Cardiac septum (tissue), 1 donor: ENCODE measurements around the gene AMN1. TPM values are rescaled to one million over a fixed set of nuclear protein-coding genes. Genes with fewer than 3 reads are reported as not detected.
A peak's percentile ranks its signal among the peaks of the same experiment; 100 is the strongest.
"Not testable (repeated sequence)": the region's sequence is repeated elsewhere in the genome, so short reads cannot be mapped to it uniquely, and the experiment has no call there.

ENCODE experiments used
- DNase-seq: peaks from one replicate; pipeline ENCODE4 v3.0.0-alpha.2; 2020; ENCODE audit warnings: low spot score
- intact Hi-C: fragments of 100-400 bp; cut with DNase I; formaldehyde crosslinking; loops from one replicate; pipeline ENCODE4 v1.14.0; 2022
- total RNA-seq: library from RNA; stranded (reverse); fragmentation: NEBNext Ultra II Directional; extraction: Animal tissue kit (Norgen Biotek cat#: 25700); gene quantifications from one replicate; pipeline ENCODE4 v1.2.1, GENCODE V29; 2021
- donor health status: DM: no; HTN: no; CAD: no.

AMN1 gene
- total RNA-seq, 1 donor from 2014 or later, result 9.2 TPM

DNA sequence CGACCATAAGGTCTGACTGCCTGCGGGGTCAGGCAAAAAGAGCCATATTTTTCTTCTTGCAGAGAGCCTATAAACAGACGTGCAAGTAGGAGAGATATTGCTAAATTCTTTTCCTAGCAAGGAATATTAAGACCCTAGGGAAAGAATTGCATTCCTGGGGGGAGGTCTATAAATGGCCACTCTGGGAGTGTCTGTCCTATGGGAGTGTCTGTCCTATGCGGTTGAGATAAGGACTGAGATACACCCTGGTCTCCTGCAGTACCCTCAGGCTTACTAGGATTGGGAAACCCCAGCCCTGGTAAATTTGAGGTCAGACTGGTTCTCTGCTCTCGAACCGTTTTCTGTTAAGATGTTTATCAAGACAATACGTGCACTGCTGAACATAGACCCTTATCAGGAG lies 20.7 kb downstream of the AMN1 start:
- intact Hi-C loops, DNase-seq: not testable (repeated sequence)

DNA sequence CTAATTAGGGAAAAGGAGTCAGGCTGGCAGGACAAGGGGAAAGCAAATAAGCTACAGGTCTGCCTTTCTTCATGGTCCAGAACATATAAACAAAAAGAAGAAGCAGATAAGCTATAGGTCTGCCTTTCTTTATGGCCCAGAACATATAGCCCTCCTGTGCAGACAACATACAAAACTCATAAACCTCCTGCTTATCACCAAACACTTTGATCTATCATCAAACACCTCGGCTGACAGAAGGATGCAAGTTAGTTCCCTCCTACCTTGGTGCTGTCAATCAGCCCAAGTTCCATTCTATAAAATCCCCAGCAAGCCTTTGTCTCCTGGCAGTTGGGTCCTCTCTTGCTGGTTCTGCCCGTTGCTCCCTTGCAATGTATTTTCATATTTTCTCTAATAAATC lies 23.2 kb downstream of the AMN1 start:
- DNase-seq, result no peak
- intact Hi-C loops, result no loop called here

DNA sequence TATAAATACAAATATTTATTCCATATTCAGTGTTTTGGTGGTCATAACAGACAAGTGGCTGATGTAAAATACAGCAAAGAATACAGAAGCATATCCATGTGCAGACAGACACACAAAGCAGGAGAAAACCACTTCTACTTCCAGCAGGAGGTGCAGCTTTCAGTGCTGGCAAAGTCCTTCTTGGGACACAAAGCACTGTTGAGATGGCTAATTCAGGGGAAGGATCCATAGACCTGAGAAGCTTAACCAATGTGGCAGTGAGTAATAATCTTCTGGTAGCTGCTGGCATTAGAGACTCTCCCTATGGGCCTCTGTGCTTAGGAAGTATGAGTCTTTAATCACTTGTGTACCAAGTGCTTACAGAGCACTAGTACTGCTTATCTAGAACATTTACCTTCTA lies 26.8 kb downstream of the AMN1 start:
- intact Hi-C loops, result no loop called here
- no peak for DNase-seq

DNA sequence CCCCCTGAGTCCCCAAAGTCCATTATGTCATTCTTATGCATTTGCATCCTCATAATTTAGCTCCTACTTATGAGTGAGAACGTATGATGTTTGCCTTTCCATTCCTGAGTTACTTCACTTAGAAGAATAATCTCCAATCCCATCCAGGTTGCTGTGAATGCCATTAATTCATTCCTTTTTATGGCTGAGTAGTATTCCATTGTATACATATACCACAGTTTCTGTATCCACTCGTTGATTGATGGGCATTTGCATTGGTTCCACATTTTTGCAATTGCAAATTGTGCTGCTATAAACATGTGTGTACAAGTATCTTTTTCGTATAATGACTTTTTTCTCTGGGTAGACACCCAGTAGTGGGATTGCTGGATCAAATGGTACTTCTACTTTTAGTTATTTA lies 38.9 kb downstream of the AMN1 start:
- intact Hi-C loops, result loop anchor here (10.0 kb wide), 2 partner anchors 375 to 615 kb away; no protein-coding TSS in a partner anchor
- not testable (repeated sequence) for DNase-seq

DNA sequence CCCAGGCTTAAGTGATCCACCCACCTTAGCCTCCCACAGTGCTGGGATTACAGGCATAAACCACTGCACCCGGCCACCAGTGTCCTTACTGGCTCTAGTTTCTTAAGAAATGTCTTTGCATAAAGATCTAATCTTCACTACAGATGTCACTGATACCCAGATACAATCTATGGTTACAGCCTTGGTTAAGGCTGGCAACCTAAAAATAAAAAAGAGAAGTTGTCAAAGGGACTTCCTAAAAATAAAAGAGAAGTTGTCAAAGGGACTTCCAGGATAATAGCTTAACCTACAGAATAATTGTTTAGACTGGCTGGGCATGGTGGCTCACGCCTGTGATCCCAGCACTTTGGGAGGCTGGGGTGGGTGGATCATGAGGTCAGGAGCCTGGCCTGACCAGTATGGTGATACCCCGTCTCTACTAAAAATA lies 41.7 kb downstream of the AMN1 start:
- intact Hi-C loops, result loop anchor here (10.0 kb wide), 2 partner anchors 378 to 618 kb away; no protein-coding TSS in a partner anchor

DNA sequence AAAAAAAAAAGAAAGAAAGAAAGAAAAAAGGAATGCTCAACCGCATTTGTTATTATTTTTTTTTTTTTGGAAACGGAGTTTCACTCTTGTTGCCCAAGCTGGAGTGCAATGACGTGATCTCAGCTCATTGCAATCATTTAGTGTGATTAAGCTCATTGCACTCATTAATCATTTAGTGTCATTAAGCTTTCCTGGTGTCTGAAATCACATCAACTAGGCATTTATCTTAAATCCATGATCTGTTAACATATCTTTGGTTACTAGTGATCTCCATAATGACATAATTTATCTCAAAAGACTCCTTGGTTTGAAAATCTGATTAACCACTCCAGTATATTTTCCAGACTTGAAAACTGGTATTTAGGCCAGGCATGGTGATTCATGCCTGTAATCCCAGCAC lies 43.0 kb downstream of the AMN1 start:
- DNase-seq, result no peak
- intact Hi-C loops, result loop anchor here (10.0 kb wide), 2 partner anchors 379 to 619 kb away; no protein-coding TSS in a partner anchor

More for the DNA sequence above, 41.7 kb downstream of the AMN1 start:
- no peak for DNase-seq

DNA sequence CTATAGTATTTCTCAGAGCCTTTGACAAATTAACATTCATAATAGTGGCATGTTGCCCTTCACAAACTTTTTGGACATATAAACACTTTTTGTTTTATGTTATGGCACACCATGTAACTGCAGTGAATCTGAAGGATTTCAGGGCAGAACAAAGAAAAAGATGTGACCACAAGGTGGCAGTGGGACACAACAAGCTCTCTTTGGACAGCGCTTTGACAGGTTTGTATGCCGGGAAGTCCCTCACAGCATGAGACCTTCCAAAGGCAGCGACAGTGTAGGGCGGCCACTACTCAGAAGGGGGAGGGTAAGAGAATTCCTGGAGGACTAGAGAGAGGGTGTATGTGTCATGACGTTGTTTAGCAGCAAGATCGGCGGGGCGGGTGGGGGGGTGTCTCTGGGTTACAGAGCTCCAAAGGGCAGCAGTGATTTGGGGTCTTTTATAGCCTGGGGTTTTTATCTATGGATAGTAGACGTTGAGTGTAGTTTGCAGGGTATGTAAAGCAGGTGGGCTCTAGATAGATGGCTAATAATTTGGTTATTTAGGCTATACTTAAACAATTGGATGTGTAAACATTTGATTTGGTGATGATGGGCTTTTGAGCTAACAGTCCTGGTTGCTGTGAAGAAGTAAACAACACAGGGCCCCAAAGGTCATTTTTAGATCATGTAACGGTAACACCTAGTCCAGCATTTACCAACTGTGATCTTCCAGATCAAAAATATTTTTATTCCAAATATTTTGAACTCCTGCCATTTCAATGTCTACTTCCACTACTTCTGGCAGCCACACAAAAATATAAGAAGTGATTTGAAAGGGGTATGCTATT lies 46.5 kb downstream of the AMN1 start:
- DNase-seq, result peak; percentile 78
- intact Hi-C loops, result loop anchor here (10.0 kb wide), 2 partner anchors 382 to 622 kb away; no protein-coding TSS in a partner anchor

DNA sequence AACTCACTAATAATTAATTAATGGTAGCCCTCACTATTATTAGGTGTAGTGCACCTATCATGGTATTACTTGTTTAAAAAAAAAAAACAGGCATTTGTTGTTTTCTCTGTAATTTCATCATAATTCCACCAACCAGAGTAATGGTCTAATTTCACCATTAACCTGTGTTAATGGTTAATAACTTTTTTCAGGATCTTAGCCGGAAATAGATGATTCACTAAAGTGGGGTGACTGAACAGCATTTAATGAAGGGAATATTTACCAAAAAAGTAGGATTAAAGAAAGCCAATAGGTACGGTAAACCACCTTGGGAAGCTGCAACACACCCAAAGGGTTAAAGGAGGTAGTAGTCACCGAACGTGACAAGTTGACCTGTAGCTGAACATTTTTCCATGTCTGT lies 56.3 kb downstream of the AMN1 start:
- no peak for DNase-seq
- intact Hi-C loops, result no loop called here

DNA sequence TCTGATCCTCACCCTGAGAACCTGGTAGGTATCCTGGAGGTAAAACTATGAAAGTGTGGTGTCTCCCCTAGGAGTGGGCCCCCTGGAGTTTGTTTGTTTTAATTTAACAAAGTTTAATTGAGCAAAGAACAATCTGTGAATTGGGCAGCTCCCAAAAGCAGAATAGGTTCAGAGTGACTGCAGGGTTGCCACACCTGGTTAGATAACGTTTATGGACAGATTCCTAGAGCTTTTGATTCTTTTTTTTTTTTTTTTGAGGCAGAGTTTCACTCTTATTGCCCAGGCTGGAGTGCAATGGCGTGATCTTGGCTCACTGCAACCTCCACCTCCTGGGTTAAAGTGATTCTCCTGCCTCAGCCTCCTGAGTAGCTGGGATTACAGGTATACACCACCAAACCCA lies 59.2 kb downstream of the AMN1 start:
- intact Hi-C loops, result not testable (repeated sequence)

DNA sequence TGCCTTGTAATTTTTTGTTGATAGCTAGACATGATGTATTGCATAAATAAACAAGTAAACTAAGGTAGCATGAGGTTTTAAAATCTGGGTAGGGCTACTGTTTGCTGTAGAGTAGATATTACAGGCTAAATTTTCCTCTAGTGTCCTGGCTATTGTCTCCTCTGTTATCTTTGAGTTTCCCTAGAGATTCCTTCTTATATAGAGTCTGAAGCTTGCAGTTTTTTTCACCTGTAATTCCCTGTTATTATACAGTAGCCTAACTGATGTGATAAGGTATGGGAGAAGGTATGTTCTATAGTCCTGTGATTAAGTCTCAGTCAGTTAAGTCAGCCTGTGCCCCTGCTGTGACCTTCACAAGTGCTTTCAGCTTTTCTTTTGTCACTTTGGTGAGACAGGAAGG lies 59.8 kb downstream of the AMN1 start:
- intact Hi-C loops, result no loop called here
- no peak for DNase-seq

More for the DNA sequence above, 59.2 kb downstream of the AMN1 start:
- not testable (repeated sequence) for DNase-seq

DNA sequence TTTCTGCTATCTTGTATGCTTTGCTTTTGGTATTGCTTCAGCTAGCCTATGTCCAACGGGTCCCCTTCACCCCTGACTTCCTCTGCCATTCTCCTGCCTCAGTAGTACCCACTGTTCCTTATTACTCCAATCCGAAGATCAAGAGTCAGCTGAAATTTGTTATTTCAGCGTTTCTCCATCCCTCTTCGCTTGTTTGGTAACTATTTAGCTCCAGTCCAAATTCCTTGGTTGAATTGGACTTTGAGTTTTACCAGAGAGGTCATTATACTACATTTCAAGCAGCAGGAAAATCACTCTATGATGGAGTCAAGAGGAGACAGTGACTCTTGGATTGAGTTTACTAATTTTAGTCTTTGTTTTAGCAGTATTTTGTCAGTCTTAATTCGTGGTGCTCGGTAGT lies 64.8 kb downstream of the AMN1 start:
- DNase-seq, result no peak
- intact Hi-C loops, result no loop called here

DNA sequence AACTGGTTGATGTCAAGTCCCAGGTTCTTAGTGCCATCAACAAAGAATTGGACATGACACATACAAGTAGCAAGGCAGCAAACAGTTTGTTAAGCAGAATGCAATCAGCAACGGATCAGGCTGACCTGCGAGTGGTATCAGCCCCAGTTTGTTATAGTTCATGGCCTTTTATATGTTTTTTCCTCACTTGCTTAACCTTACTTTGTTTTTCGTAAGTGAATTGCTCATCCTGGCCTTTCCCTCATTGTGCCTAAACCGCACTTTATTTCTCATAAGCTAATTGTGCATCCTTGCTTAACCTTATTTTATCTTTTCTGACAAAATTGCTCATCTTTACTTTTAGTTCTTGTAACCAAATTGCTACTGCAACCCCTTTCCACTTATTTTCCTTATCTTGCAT lies 65.2 kb downstream of the AMN1 start:
- intact Hi-C loops, result no loop called here
- DNase-seq, result no peak

DNA sequence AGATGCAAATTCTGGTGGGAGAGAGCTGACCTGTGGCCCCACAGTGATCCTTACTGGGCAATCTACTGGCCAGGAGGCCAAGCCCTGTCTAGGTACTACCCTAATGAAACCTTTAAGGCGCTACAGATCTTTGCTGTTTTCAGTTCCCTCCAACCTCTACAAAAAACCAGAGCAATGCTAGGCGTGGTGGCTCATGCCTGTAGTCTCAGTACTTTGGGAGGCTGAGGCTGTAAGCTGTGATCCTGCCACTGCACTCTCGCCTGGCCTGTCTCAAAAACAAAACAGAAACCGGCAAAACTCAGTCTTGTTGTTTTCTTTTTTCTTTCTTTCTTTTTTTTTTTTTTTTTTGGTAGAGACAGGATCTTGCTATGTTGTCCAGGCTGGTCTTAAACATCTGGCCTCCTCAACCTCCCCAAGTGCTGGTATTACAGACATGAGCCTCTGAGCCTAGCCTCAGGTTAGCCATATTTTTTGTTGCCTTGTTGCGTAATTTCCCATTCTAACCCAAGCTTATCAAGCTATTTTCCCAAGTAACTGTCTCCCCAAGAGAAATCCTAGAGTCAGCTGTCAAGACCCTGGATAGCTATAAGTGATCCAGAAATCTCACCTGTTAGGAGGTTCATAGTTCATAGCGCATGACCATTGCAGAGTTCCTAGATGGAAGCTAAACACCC lies 66.5 kb downstream of the AMN1 start:
- intact Hi-C loops, result no loop called here
- no peak for DNase-seq

DNA sequence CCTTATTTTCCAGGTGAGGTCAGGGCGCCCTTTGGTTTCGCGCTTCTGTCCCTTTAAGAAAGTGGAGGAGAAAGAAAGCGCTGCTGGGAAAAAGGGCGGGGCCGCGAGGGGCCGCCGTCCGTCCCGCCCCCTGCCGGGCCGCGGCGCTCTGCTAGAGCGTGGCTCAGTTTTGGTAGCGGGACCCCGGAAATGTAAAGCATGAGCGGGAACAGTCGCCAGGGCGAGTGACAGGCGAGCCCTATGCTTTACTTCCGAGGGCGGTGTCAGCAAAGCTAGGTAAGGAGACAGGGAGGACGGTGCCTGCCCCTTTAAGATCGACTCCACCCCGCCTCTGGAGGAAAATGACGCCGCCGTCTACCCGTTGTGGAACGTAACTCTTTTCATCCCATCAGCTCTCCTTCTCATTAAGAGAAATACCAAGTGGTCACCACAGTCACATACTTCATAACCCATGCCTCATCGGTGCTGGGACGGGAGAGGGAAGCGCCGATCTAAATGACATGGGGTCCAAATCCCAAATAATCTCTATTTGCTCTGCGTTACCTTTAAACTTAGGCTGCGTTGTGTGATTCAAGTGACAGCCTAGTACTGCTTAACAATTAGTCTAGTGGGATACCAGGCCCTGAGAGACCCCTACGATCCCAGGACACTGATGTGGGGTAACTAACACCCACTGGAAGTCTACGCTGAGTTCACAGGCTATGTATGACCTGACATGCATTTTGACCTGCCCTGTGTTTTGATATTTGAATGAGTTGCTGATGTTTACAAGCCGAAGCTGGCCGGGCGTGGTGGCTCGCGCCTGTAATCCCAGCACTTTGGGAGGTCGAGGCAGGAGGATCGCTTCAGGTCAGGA lies 69.5 kb downstream of the AMN1 start, which contains the start of gene ETFBKMT:
ETFBKMT (plus strand) TSS at position 602 of the 856 bp plus-strand sequence. CDS start 2,266 bp downstream, outside the sequence.
- intact Hi-C loops, result loop anchor here (2.0 to 10.0 kb wide), 4 partner anchors 68 to 1015 kb away; partner anchors contain the start of genes AMN1, DNM1L and RESF1
- peak; percentile 92 for DNase-seq

DNA sequence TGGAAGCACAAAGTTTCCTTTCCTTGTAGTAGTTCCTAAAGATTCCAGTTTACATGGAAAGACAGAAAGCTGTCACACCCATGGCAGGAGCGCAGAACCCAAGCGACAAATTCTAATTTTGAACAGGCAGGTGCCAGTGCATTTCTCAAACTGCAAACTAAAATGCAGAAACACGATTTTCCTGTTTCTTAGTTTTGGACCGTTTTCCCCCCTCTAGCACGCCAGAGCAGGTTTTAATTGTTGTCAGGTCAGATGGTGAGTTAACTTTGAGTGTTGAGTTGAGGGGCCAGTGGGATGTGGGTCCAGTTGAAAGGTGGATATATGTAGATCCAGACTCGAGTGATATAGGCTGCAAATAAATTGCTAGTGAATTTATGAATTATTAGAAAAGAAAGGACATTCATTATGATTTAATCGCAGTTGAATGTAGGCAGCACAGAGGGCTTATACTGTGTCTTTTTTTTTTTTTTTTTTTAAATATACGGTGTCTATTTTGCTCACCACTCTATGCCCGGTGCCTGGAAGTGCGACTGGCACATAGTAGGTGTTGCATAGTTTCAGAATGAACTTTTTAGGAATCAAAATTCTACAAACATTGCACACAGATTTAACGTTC lies 70.2 kb downstream of the AMN1 start:
- intact Hi-C loops, result loop anchor here (2.0 to 10.0 kb wide), 4 partner anchors 69 to 1016 kb away; partner anchors contain the start of genes AMN1, DNM1L and RESF1
- DNase-seq, result no peak

DNA sequence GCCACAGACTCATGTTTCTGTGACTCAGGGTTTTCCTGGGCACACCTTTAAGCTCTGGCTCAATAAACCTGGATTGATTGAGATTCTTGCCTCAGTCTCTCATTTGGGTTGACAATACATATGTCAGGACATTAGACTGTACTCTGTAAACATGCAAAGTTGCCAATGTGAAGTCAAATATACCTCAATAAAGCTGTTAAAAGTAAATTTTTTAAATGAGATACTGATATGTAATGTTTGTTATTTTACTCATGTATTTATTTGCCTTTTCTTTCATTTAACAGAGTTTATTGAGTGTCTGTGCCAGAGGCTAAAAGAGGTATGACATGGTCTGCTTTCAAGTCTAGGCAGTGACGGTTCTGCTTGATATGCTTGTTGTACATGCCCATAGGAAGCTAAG lies 73.0 kb downstream of the AMN1 start:
- intact Hi-C loops, result loop anchor here (5.0 to 10.0 kb wide), 3 partner anchors 72 to 1019 kb away; partner anchors contain the start of genes AMN1 and DNM1L

DNA sequence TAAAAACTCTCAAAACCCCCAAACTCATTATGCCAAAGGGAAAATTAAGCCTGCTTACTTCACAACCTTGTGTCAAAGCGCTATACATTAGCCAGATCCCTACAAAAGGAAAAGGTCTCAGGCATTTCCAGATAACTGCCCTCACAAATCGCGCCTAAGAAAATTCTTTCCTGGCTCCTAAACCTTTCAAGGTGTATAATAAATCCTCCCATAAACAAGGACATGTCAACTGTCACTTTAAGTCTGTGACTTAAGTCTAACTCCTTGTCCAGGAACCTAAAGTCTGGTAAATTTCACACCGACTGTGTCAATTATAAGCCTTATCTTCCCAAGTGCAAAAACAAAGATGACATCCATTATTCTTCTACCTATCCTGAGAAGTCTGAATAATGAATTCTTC lies 73.6 kb downstream of the AMN1 start:
- DNase-seq, result no peak
- intact Hi-C loops, result loop anchor here (5.0 to 10.0 kb wide), 3 partner anchors 72 to 1020 kb away; partner anchors contain the start of genes AMN1 and DNM1L

More for the DNA sequence above, 73.0 kb downstream of the AMN1 start:
- no peak for DNase-seq

DNA sequence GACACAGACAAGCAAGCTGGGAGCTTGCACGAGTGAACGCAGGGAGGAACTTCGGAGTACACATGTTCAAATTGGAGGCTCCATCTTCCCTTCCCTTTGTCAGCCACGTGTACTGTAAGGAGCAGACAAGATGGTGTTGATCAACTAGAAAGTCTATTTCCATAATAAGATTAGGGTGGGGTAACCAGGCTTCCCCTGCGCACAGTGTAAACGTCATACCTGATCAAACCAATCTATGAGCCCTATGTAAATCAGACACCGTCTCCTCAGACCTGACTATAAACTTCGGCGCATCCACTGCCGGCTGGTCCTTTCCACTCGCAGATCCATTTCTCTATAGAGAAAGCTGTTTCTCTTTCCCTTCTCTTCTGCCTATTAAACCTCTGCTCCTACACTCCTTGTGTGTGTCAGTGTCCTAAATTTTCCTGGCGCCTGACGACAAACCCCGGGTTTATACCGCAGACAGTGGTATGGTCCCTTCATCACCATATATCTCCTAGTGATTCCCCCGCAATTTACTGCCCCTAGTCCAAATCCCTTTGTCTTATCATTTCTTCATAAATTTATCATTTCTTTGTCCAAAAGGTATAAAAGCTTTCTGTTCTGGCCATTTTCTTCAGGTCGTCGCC lies 76.8 kb downstream of the AMN1 start:
- intact Hi-C loops, result loop anchor here (10.0 kb wide), 2 partner anchors 653 to 1023 kb away; partner anchors contain the start of gene DNM1L
- DNase-seq, result no peak
